BLaER1 treated with 17β-estradiol and CSF1 and Interleukin-3, amounts not matched to agents 10 nM and 100 nM (cell line): ENCODE measurements around the gene PRSS12.
A peak's percentile ranks its signal among the peaks of the same experiment; 100 is the strongest.
"Not testable (repeated sequence)": the region's sequence is repeated elsewhere in the genome, so short reads cannot be mapped to it uniquely, and the experiment has no call there.

Experiments used
- H3K27ac ChIP-seq, 11 experiments: shearing (Covaris generic); formaldehyde crosslinking; 2 replicates each; pipeline ENCODE4 v1.8.1; 2022
- H3K27me3 ChIP-seq, 11 experiments: shearing (Covaris generic); formaldehyde crosslinking; 2 replicates each; pipeline ENCODE4 v1.8.1; 2022
- H3K36me3 ChIP-seq, 11 experiments: shearing (Covaris generic); formaldehyde crosslinking; 2 replicates each; pipeline ENCODE4 v1.8.1; 2022
- H3K4me1 ChIP-seq, 10 experiments: shearing (Covaris generic); formaldehyde crosslinking; 2 replicates each; pipeline ENCODE4 v1.8.1; 2022
- H3K4me2 ChIP-seq, 11 experiments: shearing (Covaris generic); formaldehyde crosslinking; 2 replicates each; pipeline ENCODE4 v1.8.1; 2022
- H3K4me3 ChIP-seq, 10 experiments: shearing (Covaris generic); formaldehyde crosslinking; 2 replicates each; pipeline ENCODE4 v1.8.1; 2022
- H3K9ac ChIP-seq, 11 experiments: shearing (Covaris generic); formaldehyde crosslinking; 2 replicates each; pipeline ENCODE4 v1.8.1; 2022
- H3K9me3 ChIP-seq, 11 experiments: shearing (Covaris generic); formaldehyde crosslinking; replicated peaks in 1 of 11; 2 replicates each; pipeline ENCODE4 v1.8.1; 2022
- H4K20me1 ChIP-seq, 11 experiments: shearing (Covaris generic); formaldehyde crosslinking; 2 replicates each; pipeline ENCODE4 v1.8.1; 2022
- Cebpa-rat ChIP-seq, 11 experiments: shearing (Covaris generic); IDR thresholded peaks; 2 replicates each; pipeline ENCODE4 v1.8.1; 2022

The PRSS12 gene

GRCh38 chr4:118352843-118353533 lies at the start of gene PRSS12:
Gene PRSS12, minus strand, starts transcription at chr4:118353003. Its CDS starts 283 bp downstream, at chr4:118352720.
- no peaks in the 10 kb centered on the region for H3K4me1 ChIP-seq
- no peak within 1 kb of the TSS for H3K9ac ChIP-seq
- TF ChIP-seq Cebpa-rat (IDR thresholded peaks at IDR 0.05) = no peak
- no peak within 1 kb of the TSS for H3K27ac ChIP-seq
- no peak within 1 kb of the TSS for H3K4me3 ChIP-seq
- no peaks in the 10 kb centered on the region for H3K36me3 ChIP-seq
- peaks cover 13 to 21% (median 17%) of the 10 kb centered on the region in 11 experiments for H3K9me3 ChIP-seq
- H4K20me1 ChIP-seq = no peaks in the 10 kb centered on the region
- no peaks in the 10 kb centered on the region for H3K27me3 ChIP-seq
- H3K4me2 ChIP-seq = no peak within 1 kb of the TSS

- Histone ChIP-seq H3K27me3 (no peaks in the 10 kb centered on the region), H4K20me1 (no peaks in the 10 kb centered on the region), H3K9ac (no peak overlapping the region), H3K27ac (no peak overlapping the region), H3K9me3 (peaks cover 0 to 9% (median 0%) of the 10 kb centered on the region in 11 experiments; a peak in 4 of 22 replicates), H3K4me1 (peaks cover 4 to 17% (median 13%) of the 10 kb centered on the region in 10 experiments; a peak in 17 of 20 replicates), H3K4me3 (no peak overlapping the region), H3K4me2 (no peak overlapping the region), H3K36me3 (no peaks in the 10 kb centered on the region)
- no peak for TF ChIP-seq Cebpa-rat (IDR thresholded peaks at IDR 0.05)
Measured at GRCh38 chr4:118400356-118400755, 47.6 kb upstream of the PRSS12 start.

- not testable (repeated sequence) for H3K9me3 ChIP-seq, H4K20me1 ChIP-seq, H3K4me3 ChIP-seq, H3K27ac ChIP-seq, H3K27me3 ChIP-seq, H3K9ac ChIP-seq, H3K36me3 ChIP-seq, H3K4me2 ChIP-seq
- peaks cover 4 to 17% (median 13%) of the 10 kb centered on the region in 10 experiments; a peak in 17 of 20 replicates for H3K4me1 ChIP-seq
Measured at GRCh38 chr4:118399883-118400282, 47.1 kb upstream of the PRSS12 start.

GRCh38 chr4:118398226-118399090 lies 45.7 kb upstream of the PRSS12 start:
- Histone ChIP-seq H3K36me3 (no peaks in the 10 kb centered on the region), H4K20me1 (no peaks in the 10 kb centered on the region), H3K27me3 (no peaks in the 10 kb centered on the region), H3K4me1 (peaks cover 4 to 17% (median 13%) of the 10 kb centered on the region in 10 experiments; a peak in 17 of 20 replicates), H3K27ac (peak overlapping the region in 2 of 11 experiments; percentile 6 to 22; a peak in 1 of 22 replicates), H3K9ac (no peak overlapping the region), H3K4me3 (no peak overlapping the region), H3K4me2 (peak overlapping the region in 9 of 11 experiments; percentile 0 to 32 (median 25); a peak in 12 of 22 replicates), H3K9me3 (no peaks in the 10 kb centered on the region)
- no peak; a peak in 1 of 22 replicates for TF ChIP-seq Cebpa-rat (IDR thresholded peaks at IDR 0.05)

GRCh38 chr4:118397623-118397979 lies 44.8 kb upstream of the PRSS12 start:
- Histone ChIP-seq H3K4me2 (peak overlapping the region in 8 of 11 experiments; percentile 0 to 31 (median 20); a peak in 9 of 22 replicates), H3K9ac (no peak overlapping the region), H3K27ac (peak overlapping the region in 3 of 11 experiments; percentile 6 to 34 (median 22); a peak in 3 of 22 replicates), H3K27me3 (no peaks in the 10 kb centered on the region), H4K20me1 (no peaks in the 10 kb centered on the region), H3K36me3 (no peaks in the 10 kb centered on the region), H3K4me1 (peaks cover 4 to 17% (median 13%) of the 10 kb centered on the region in 10 experiments; a peak in 17 of 20 replicates), H3K4me3 (no peak overlapping the region), H3K9me3 (peaks cover 3 to 8% (median 5%) of the 10 kb centered on the region in 11 experiments; a peak in 17 of 22 replicates)
- TF ChIP-seq Cebpa-rat (IDR thresholded peaks at IDR 0.05) = no peak

- Histone ChIP-seq H3K4me3 (no peak overlapping the region), H3K36me3 (no peaks in the 10 kb centered on the region), H3K4me1 (peaks cover 4 to 17% (median 13%) of the 10 kb centered on the region in 10 experiments; a peak in 17 of 20 replicates), H4K20me1 (no peaks in the 10 kb centered on the region), H3K4me2 (peak overlapping the region in 1 of 11 experiments; percentile 25; a peak in 1 of 22 replicates), H3K9me3 (peaks cover 7 to 12% (median 9%) of the 10 kb centered on the region in 11 experiments; a peak in 18 of 22 replicates), H3K27me3 (no peaks in the 10 kb centered on the region), H3K27ac (peak overlapping the region in 1 of 11 experiments; percentile 34; a peak in 1 of 22 replicates), H3K9ac (no peak overlapping the region)
- TF ChIP-seq Cebpa-rat (IDR thresholded peaks at IDR 0.05) = no peak
Measured at GRCh38 chr4:118396881-118397622, 44.2 kb upstream of the PRSS12 start.

- no peak overlapping the region for H3K4me2 ChIP-seq
- H3K4me1 ChIP-seq = peaks cover 0 to 17% (median 13%) of the 10 kb centered on the region in 10 experiments; a peak in 17 of 20 replicates
- peaks cover 7 to 12% (median 9%) of the 10 kb centered on the region in 11 experiments; a peak in 18 of 22 replicates for H3K9me3 ChIP-seq
- H3K4me3 ChIP-seq = no peak overlapping the region
- H3K27ac ChIP-seq = no peak overlapping the region
- no peak overlapping the region for H3K9ac ChIP-seq
- no peak for TF ChIP-seq Cebpa-rat (IDR thresholded peaks at IDR 0.05)
- no peaks in the 10 kb centered on the region for H3K27me3 ChIP-seq
- no peaks in the 10 kb centered on the region for H4K20me1 ChIP-seq
- H3K36me3 ChIP-seq = no peaks in the 10 kb centered on the region
Measured at GRCh38 chr4:118395057-118395644, 42.3 kb upstream of the PRSS12 start.

- not testable (repeated sequence) for H3K4me3 ChIP-seq, H3K36me3 ChIP-seq, H3K4me2 ChIP-seq, H3K9ac ChIP-seq, H3K27me3 ChIP-seq, H4K20me1 ChIP-seq, H3K4me1 ChIP-seq, H3K27ac ChIP-seq
- H3K9me3 ChIP-seq = peaks cover 7 to 16% (median 11%) of the 10 kb centered on the region in 11 experiments; a peak in 18 of 22 replicates
Measured at GRCh38 chr4:118392509-118392908, 39.7 kb upstream of the PRSS12 start.
